ENCODE data around the gene TLCD2. TPM values are rescaled to one million over a fixed set of nuclear protein-coding genes. Genes with fewer than 3 reads are reported as not detected.
"Not testable (repeated sequence)": the region's sequence is repeated elsewhere in the genome, so short reads cannot be mapped to it uniquely, and the experiment has no call there.

Gene TLCD2, protein sequence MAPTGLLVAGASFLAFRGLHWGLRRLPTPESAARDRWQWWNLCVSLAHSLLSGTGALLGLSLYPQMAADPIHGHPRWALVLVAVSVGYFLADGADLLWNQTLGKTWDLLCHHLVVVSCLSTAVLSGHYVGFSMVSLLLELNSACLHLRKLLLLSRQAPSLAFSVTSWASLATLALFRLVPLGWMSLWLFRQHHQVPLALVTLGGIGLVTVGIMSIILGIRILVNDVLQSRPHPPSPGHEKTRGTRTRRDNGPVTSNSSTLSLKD
- 6.7 TPM for polyA plus RNA-seq (ENCODE audit: insufficient read length)
- long read RNA-seq, donor 1, full-length matches to known transcripts: 2 of 2 reads
- long read RNA-seq, donor 1, partial matches to known transcripts: 0 of 2 reads
- long read RNA-seq, donor 1, other reads (novel, unspliced or antisense): 0 of 2 reads
- long read RNA-seq, donor 2, full-length matches to known transcripts: 4 of 4 reads
- long read RNA-seq, donor 2, partial matches to known transcripts: 0 of 4 reads
- long read RNA-seq, donor 2, other reads (novel, unspliced or antisense): 0 of 4 reads
- long read RNA-seq, donor 3, full-length matches to known transcripts: 2 of 2 reads
- long read RNA-seq, donor 3, partial matches to known transcripts: 0 of 2 reads
- long read RNA-seq, donor 3, other reads (novel, unspliced or antisense): 0 of 2 reads
- long read RNA-seq, donor 4: 0 reads
- long read RNA-seq, donor 5, full-length matches to known transcripts: 2 of 2 reads
- long read RNA-seq, donor 5, partial matches to known transcripts: 0 of 2 reads
- long read RNA-seq, donor 5, other reads (novel, unspliced or antisense): 0 of 2 reads
- long read RNA-seq, donor 6, full-length matches to known transcripts: 1 of 1 reads
- long read RNA-seq, donor 6, partial matches to known transcripts: 0 of 1 reads
- long read RNA-seq, donor 6, other reads (novel, unspliced or antisense): 0 of 1 reads
- long read RNA-seq, donor 7: 0 reads
- long read RNA-seq, donor 8: 0 reads

DNA sequence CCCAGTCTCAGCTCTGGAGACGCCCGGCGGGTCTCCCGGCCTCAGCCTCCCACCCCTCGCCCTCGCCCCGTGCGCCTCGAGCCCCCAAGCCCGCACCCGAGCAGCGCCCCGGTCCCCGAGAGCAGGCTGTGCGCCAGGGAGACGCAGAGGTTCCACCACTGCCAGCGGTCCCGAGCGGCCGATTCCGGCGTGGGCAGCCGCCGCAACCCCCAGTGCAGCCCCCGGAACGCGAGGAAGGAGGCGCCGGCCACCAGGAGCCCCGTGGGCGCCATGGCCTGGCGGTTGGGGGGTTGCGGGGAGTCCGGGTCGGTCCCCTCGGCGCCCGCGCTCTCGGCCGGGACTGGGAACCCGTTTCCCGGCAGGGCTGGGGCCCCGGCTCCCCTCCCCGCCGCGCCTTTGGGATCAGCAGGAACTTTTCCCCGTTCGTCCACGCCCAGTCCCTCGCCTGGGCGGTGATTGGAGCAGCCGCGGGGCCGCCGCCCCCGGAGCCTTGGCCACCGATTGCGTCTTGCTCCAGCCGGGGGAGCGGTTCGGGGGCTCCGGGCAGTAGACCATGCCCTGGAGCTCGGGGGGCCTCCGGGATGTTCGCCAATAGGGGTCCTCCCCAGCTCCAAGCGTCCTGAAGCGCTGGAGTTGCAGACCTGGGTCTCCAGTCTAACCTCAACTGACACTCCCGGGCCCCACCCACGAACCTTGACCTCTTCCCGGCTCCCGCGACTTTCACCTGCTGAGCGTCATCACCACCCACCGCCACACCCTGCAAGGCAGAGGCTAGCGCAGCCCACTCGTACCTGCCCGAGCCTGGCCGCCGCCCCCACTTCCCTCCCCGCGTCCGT is at the start of gene TLCD2:
Gene TLCD2, minus strand, starts transcription at position 407 of the 836 bp plus-strand sequence. Its CDS starts 135 bp downstream, at position 272.
- peak; percentile 61 for DNase-seq

DNA sequence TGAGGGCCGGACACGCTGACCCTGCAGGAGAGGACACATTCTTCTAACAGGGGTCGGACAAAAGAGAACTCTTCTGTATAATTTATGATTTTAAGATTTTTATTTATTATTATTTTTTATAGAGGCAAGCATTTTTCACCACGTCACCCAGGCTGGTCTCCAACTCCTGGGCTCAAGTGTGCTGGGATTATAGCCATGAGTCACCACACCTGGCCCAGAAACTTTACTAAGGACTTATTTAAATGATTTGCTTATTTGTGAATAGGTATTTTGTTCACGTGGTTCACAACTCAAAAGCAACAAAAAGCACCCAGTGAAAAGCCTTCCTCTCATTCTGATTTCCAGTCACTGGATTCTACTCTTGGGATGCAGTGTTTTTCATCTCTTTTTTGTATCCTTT is 49.4 kb upstream of the TLCD2 start:
- DNase-seq: no peak

DNA sequence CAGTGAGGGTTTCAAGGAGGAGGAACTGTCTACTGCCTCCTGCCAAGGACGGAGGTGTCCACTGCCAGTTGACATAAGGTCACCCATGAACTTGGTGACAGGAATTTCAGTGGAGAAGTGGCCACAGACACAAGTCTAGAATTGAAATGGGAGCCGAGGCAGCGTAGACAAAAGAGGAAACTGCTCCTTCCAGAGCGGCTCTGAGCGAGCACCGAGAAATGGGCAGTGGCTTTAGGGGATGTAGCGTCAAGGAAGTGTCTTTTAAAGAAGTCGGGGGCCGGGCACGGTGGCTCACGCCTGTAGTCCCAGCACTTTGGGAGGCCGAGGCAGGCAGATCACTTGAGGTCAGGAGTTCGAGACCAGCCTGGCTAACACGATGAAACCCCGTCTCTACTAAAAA is 48.6 kb upstream of the TLCD2 start:
- no peak for DNase-seq

DNA sequence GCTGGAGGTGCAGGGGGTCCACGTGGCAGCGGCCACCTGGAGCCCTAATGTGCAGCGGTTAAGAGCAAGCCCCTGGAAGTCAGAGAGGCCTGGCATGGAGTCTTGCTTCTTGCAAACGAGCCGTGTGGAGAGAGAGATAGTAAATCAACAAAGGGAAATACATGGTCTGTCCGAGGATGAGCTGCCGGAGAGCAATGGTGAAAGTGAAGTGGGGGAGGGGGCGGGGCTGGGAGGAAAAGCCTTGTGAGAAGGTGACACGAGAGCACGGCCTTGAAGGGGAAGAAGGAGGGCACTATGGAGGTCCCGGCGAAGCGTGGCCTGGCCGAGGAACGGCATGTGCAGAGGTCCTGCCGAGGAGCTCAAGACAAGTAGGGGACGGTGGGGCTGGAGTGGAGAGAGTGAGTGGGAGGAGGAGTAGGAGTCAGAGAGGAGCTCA is 45.7 kb upstream of the TLCD2 start:
- no peak for DNase-seq

DNA sequence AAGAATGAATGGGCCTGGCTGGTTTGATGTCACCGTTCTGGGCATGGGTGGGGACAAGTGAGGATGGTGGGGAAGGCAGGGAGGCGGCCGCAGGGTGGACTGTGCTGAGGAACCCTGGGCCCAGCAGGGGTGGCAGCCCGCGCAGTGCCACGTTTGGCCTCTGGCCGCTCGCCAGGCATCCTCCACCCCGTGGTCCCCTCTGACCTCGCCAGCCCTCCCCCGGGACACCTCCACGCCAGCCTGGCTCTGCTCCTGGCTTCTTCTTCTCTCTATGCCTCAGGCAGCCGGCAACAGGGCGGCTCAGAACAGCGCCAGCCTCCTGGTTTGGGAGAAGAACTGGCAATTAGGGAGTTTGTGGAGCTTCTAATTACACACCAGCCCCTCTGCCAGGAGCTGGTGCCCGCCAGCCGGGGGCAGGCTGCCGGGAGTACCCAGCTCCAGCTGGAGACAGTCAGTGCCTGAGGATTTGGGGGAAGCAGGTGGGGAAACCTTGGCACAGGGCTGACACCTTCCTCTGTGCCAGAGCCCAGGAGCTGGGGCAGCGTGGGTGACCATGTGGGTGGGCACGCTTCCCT is 45.2 kb upstream of the TLCD2 start:
- DNase-seq: no peak

DNA sequence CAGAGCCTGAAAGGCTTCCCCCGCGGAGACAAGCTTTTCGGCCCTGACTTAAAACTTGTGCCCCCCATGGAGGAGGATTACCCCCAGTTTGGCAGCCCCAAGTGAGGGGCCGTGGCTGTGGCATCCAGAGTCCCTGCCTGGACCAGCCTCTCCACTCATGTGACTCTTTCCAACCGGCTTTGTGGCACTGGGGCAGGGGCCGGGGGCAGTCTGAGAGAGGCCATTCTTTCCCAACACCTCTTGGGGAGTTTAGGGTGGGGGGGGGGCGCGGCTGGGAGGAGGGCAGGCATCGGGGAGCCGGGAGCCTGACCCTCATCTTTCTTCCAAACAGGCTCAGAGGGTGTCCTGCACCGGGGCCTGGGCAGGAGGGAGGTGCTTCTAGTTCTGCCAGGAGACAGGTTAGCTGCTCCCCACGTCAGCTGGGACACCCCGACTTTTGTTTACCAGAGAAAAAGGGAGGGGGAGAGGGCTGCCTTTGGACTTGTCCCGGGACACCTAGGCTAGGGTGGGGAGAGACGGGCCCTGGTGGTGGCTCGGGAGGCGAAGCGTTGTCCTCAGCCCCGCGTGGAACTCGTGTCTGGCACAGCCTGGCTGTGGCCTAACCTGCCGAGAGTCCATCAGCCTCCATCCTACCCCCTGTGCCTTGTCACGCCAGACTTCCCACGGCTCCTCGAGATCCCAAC is 44.4 kb upstream of the TLCD2 start:
- DNase-seq: no peak

DNA sequence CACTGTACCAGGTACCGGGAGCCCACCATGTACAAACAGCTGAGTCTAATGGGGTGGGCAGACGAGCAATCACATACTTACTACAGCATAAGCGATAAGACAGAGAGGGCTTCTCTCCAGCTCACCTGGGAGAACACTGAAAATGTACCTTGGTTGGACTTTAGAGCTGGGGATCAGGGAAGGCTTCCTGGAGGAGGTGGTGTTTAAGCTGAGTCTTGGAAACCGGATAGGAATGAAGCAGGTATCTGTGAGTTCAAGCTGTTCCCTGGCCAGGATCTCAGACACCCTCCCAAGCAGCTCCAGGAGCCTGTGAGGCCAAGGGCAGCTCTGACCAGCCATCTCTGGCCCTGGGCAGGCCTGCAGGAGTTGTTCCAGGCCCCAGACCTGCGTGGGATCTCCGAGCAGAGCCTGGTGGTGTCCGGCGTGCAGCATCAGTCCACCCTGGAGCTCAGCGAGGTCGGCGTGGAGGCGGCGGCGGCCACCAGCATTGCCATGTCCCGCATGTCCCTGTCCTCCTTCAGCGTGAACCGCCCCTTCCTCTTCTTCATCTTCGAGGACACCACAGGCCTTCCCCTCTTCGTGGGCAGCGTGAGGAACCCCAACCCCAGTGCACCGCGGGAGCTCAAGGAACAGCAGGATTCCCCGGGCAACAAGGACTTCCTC is 43.7 kb upstream of the TLCD2 start:
- no peak for DNase-seq

DNA sequence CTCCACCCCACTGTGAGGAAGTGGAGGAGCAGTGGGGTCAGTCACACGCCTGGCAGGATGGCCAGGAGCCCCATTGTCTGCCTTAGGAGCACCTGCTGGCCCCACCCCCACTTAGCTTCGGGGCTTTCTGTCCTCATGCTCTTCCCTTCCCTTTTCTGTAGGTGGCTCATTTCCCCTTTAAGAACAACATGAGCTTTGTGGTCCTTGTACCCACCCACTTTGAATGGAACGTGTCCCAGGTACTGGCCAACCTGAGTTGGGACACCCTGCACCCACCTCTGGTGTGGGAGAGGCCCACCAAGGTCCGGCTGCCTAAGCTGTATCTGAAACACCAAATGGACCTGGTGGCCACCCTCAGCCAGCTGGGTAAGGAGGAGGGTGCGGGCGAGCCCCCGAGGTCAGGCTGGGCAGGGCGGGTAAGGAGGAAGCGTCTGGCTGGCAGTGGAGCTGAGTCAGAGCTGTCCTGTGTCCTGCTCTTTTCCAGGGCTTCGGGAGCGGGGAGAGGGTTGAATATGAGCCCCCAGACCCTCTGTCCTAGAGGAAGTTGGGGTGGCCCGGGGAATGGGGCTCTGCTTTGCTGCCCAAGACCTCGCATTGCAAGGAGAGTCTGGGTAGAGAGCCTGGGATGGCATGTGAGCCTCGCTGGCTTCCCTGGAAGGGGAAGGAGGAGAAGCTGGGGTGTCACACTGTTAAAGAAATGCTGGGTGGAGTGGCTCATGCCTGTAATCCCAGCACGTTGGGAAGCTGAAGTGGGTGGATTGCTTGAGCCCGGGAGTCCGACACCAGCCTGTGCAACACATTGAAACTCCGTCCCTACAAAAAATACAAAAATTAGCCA is 42.5 kb upstream of the TLCD2 start:
- DNase-seq: no peak

DNA sequence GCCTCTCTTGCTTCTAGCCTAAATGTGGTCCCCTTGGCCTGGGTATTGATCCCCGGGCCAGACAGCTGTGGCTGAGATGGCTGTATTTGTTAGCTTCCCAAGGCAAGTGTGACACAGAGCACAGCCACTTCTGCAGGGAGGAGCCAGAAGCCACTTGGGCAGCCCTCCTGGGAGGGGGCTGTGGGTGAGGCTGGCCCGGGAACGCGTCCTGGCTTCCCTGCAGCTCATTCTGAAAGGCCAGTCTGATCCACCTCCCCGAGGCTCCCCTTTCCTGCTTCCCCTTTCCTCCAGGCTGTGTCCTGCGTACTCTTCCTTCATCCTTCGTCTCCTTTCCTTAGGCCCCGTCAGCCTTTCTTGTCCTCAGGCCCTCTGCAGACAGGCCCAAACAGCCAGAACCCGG is 40.5 kb upstream of the TLCD2 start:
- DNase-seq: no peak

DNA sequence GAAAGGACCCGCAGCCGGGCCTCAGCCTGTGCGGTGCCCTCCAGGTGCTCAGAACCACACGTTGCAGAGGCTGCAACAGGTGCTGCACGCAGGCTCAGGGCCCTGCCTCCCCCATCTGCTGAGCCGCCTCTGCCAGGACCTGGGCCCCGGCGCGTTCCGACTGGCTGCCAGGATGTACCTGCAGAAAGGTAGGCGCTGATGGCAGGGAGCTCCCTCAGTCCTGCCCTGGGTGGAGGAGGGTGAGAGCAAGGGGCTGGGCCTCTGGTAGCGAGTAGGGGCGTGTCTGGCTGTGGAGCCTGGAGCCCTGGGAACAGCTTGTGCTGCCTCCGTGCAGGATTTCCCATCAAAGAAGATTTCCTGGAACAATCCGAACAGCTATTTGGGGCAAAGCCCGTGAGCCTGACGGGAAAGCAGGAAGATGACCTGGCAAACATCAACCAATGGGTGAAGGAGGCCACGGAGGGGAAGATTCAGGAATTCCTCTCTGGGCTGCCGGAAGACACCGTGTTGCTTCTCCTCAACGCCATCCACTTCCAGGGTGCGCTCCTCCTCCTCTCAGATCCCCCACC is 36.9 kb upstream of the TLCD2 start:
- DNase-seq: no peak

DNA sequence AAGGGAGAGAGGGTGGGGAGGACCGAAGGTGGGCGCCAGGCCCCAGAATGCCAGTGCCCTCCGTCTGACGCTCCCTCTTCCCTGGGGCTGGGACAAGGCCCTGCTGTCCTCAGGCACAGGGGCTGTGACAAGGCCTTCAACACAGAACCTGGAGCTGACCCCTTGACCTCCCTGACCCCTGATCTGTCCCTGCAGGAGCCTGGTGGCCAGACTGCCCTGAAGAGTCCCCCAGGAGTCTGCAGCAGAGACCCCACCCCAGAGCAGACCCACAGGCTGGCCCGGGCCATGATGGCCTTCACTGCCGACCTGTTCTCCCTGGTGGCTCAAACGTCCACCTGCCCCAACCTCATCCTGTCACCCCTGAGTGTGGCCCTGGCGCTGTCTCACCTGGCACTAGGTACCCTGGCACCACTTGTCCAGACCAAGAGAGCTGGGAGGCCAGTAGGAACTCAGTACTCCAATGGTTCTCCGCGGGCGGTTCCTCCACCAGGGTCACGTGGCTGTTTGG is 35.4 kb upstream of the TLCD2 start:
- no peak for DNase-seq

DNA sequence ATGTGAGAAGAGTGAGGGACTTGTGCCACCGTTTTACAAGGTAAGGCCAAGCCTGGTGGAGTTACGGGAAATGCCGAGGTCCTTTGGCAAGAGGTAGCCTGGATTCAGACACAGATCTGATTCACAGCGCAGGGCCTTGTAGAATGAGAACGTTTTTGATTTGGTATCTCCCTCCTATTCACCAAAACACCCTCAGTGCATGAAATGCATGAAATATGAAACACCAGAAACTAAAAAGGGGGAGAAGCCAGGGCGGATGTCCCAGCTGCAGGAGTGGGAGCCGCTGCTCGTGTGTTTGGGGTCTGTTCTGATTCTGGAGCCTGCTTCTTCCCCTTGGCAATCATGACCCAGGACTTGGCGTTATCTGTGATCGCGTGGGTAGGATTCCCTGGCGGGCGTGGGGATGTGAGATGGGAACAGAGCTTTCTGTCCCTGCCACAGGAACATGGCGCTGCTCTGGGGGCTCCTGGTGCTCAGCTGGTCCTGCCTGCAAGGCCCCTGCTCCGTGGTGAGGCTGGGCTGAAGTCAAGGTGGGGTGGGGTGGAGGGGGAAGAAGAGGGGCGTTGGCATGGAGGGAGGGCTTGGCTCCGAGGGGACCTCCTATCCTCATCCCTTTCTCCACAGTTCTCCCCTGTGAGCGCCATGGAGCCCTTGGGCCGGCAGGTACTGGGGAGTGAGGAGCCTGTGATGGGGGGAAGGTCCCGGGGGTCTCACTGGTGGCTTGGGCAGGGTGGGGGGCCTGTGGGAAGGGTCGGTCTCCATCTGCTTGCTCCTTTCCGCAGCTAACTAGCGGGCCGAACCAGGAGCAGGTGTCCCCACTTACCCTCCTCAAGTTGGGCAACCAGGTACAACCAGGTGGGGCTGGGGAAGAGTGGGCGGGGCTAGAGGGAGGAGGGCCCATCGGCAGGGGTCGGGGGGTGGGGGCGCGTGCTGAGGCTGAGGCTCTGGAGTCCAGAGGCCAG is 34.7 kb upstream of the TLCD2 start:
- DNase-seq: no peak

DNA sequence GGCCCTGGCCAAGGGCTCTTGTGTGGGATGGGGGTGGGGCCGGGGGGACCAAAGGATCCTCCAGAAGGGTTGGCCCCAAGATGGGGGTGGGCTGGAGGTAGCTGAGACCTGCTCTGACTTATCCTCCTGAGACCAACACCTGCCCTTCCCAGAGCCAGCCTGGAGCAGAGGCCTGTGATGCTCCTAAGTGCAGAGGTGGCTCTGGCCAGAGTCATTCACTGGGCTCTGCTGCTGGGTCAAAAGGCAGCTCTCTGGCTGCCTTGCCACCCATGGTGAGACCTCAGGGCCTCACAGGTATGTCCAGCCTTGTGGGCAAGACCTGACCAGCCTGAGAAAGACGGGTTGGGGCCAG is 32.9 kb upstream of the TLCD2 start:
- DNase-seq: no peak

DNA sequence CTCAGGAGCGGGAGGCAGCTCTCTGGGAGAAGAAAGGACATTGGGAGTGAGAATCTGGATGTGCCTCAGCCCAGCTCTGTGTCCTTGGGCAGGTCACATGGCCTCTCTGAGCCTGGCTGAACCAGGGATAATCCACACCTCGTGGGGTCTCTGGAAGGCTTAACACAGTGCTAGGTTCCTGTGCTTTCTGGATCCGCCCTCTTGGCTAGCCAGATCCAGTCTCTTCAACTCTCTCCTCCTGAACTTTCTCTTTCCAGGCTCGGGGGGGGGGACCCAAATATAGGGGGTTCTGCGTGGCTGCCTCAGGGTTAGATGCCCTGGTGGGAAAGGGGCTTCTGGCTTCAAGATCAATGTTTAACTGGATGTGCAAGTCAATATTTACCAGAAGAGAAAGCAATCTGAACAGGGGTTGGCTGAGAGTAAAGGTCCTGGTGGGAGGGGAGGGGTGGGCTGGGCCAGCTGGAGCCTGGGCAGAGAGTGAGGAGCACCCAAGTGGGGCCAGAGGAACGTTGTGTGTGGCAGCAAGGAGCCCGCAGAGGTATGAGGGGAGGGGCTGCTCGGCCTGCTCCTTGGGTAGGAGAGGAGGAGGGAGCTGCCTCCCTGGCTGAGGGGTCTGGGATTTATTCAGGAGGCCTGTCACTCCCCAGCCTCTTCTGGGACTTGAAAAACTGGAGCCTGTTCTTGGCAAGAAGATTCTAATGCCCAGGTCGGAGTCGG is 32.4 kb upstream of the TLCD2 start, which contains the start of gene SERPINF2:
Gene SERPINF2, plus strand, starts transcription at position 501 of the 717 bp plus-strand sequence. CDS start 2,125 bp downstream, outside the sequence.
- DNase-seq: peak; percentile 69

DNA sequence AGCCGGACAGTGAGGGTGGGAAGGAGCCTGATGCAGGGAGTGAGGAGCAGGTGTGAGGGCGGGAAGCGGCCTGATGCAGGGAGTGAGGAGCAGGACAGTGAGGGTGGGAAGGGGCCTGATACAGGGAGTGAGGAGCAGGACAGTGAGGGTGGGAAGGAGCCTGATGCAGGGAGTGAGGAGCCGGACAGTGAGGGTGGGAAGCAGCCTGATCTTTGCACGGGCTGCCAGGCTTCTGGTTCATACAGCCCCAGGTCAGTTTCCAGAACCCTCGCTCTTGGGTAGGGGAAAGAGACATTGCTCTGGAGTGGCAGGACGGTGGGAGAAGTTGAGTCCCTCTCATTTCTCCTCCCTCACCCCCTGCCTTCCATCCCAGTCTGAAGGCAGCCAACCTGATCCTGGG is 31.7 kb upstream of the TLCD2 start:
- not testable (repeated sequence) for DNase-seq

DNA sequence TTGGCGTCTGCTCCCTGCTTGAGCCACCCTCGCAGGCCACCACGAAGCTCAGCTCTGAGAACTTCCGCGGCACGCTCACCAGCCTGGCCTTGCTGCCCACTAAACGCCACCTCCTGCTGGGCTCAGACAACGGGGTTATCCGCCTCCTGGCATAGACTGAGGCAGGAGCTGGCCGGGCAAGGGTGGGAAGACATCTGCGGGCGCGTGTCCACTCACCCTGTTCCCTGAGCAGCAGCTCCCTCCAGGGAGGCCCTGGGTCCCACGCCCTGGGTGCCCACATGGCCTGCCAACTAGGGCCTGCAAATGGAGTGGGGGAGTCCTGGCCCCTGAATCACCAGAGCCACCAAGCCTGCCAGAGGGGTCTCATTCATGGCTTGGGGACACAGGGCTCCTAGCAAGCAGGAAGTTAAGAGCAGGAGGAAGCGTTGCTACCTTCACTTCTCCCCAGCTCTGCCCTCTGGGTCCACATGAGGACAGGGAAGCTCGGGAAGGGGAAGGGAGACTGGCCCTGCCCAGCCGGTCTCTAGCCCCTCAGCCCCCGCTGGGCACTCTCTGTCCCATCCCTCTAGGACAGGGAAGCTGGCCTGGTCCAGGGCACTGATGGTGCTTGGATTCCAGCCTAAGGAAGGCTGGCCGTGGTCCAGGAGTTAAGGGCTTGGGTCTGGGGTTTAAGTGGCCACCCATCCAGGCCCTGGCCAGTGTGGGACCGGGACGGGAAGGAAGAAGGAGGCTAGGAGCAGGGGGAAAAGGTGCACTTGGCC is 27.5 kb upstream of the TLCD2 start:
- DNase-seq: no peak
